ENCODE data around the gene MKLN1. TPM values are rescaled to one million over a fixed set of nuclear protein-coding genes. Genes with fewer than 3 reads are reported as not detected.

MKLN1 gene
- total and polyA plus RNA-seq, 2 of the 4 experiments (the other 2 are of a cell fraction): 17.5 to 52.0 TPM

DNA sequence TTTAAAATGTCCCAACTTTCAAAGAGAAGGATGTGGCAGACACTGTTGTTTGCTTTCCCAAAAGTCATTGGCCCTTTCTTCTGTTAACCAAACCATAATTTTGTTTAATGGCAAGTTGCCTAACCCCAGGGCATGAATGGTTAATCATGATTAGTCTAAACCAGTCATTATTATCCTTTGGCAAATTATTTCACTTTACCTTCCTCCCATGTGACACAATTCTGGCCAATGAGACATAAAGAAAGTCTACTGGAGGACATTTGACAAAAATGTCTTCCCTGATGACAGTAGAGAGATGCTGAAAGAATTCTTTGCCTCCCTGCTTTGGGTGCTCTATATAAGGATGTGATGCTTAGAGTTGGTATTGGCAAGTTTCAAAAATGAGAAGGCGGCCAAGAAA is 126.8 kb downstream of the MKLN1 start:
- H4K5ac ChIP-seq (ENCODE audit: low read depth, low read length): no peak overlapping the region
- H3K23ac ChIP-seq (ENCODE audit: low read depth, low read length): no peak overlapping the region
- ChIA-PET CTCF (interaction anchor here (1.0 to 1.4 kb wide), 2 partner anchors 11 to 29 kb away, joined by 3 read pairs; no protein-coding TSS in a partner anchor), POLR2A (ENCODE audit: unreplicated experiment) (no interaction called here)
- H3K27ac ChIP-seq (ENCODE audit: insufficient read depth, low read length): no peak overlapping the region
- H3K14ac ChIP-seq (replicated peaks; ENCODE audit: low read depth, low read length): no peak overlapping the region
- no peak overlapping the region for H4K8ac ChIP-seq (ENCODE audit: low read depth in 2 of 2, low read length in 2 of 2)
- intact Hi-C loops (cut with micrococcal nuclease) (no loop called here), dilution Hi-C loops (cut with HindIII; ENCODE audit: low sequenced_read_pairs, unreplicated experiment) (no loop called here), in situ Hi-C loops (cut with MboI; ENCODE audit: low sequenced_read_pairs) (no loop called here)
- H3K36me3 ChIP-seq (ENCODE audit: control insufficient read depth, insufficient read depth, low read length): peaks cover 2% of the 10 kb centered on the region; the same call in 1 of the 2 replicates
- no peak overlapping the region for H2AK5ac ChIP-seq (ENCODE audit: low read depth, low read length)
- no peak overlapping the region for H3K56ac ChIP-seq (ENCODE audit: extremely low read depth, insufficient read depth, low read length)
- peaks cover 10 to 11% of the 10 kb centered on the region in 2 experiments; a peak in 3 of 4 replicates for H3K79me1 ChIP-seq (ENCODE audit: low read depth in 1 of 2, low read length in 2 of 2)
- no peak for ATAC-seq (ENCODE audit: low read depth)
- BruUV-seq (replicated peaks): no TSS peak
- H3K27me3 ChIP-seq (ENCODE audit: control insufficient read depth, insufficient read depth, low read length): no peaks in the 10 kb centered on the region
- H4K20me1 ChIP-seq (ENCODE audit: insufficient read depth, low read length): no peaks in the 10 kb centered on the region
- no peak overlapping the region for H2BK120ac ChIP-seq (ENCODE audit: low read depth, low read length)
- H3K4me3 ChIP-seq (ENCODE audit: insufficient read depth, low read depth, low read length): no peak overlapping the region
- no peak overlapping the region for H2AK9ac ChIP-seq (replicated peaks; ENCODE audit: low read depth, low read length, poor library complexity)
- 100% methylated on average over 1 of the region's 1 CpG; no CpG with 5 or more reads in 1 of the 2 experiments for WGBS, 2 experiments (ENCODE audit: extremely low coverage in 2 of 2, insufficient read length in 1 of 2)
- no peaks in the 10 kb centered on the region for H3K4me1 ChIP-seq (ENCODE audit: control insufficient read depth, insufficient read depth, low read length)
- H3K4ac ChIP-seq (ENCODE audit: low read depth, low read length): no peak overlapping the region
- no peak overlapping the region for H3K9ac ChIP-seq (ENCODE audit: low read depth, low read length)
- H2BK5ac ChIP-seq (ENCODE audit: low read depth, low read length, poor library complexity, severe bottlenecking): no peak overlapping the region
- no peak overlapping the region for H3K18ac ChIP-seq (ENCODE audit: low read depth, low read length)
- H4K91ac ChIP-seq (ENCODE audit: insufficient read depth, low read depth, low read length): no peak overlapping the region
- DNase-seq: no peak
- H2BK15ac ChIP-seq (ENCODE audit: low read depth, low read length): no peak overlapping the region
- H2AFZ ChIP-seq (replicated peaks; ENCODE audit: low read length, poor library complexity): no peak overlapping the region
- no peak overlapping the region for H2BK20ac ChIP-seq (ENCODE audit: low read depth, low read length)
- 0 out of 2 replicates have a peak, but pooled peaks cover 3% of the 10 kb centered on the region for H3K9me1 ChIP-seq (ENCODE audit: insufficient read depth, low read length)
- H3K4me2 ChIP-seq (ENCODE audit: low read depth, low read length): no peak overlapping the region
- H3K9me3 ChIP-seq (ENCODE audit: control insufficient read depth, insufficient read depth, low read length): no peaks in the 10 kb centered on the region
- TF ChIP-seq ELK1 (IDR thresholded peaks at IDR 0.05; ENCODE audit: borderline replicate concordance, low read depth, low read length): no peak
- no peak for TF ChIP-seq SMC3 (IDR thresholded peaks at IDR 0.05; ENCODE audit: low read depth, low read length)
- TF ChIP-seq, protein P1, sequence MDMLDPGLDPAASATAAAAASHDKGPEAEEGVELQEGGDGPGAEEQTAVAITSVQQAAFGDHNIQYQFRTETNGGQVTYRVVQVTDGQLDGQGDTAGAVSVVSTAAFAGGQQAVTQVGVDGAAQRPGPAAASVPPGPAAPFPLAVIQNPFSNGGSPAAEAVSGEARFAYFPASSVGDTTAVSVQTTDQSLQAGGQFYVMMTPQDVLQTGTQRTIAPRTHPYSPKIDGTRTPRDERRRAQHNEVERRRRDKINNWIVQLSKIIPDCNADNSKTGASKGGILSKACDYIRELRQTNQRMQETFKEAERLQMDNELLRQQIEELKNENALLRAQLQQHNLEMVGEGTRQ (IDR thresholded peaks at IDR 0.05; ENCODE audit: low read depth, low read length): no peak
- no peak for TF ChIP-seq CEBPB (IDR thresholded peaks at IDR 0.05; ENCODE audit: low read depth, low read length)
- no peak for TF ChIP-seq FOS (IDR thresholded peaks at IDR 0.05; ENCODE audit: low read depth, low read length)
- no peak for TF ChIP-seq MAZ (IDR thresholded peaks at IDR 0.05; ENCODE audit: borderline replicate concordance, low read depth, low read length)
- TF ChIP-seq, protein P2, sequence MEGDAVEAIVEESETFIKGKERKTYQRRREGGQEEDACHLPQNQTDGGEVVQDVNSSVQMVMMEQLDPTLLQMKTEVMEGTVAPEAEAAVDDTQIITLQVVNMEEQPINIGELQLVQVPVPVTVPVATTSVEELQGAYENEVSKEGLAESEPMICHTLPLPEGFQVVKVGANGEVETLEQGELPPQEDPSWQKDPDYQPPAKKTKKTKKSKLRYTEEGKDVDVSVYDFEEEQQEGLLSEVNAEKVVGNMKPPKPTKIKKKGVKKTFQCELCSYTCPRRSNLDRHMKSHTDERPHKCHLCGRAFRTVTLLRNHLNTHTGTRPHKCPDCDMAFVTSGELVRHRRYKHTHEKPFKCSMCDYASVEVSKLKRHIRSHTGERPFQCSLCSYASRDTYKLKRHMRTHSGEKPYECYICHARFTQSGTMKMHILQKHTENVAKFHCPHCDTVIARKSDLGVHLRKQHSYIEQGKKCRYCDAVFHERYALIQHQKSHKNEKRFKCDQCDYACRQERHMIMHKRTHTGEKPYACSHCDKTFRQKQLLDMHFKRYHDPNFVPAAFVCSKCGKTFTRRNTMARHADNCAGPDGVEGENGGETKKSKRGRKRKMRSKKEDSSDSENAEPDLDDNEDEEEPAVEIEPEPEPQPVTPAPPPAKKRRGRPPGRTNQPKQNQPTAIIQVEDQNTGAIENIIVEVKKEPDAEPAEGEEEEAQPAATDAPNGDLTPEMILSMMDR (conservative IDR thresholded peaks at IDR 0.05; ENCODE audit: low read depth, low read length): no peak
